VCaP (cell line): Measurements from ENCODE around the gene DCAKD.

Experiments
- H3K27ac ChIP-seq: fragments of 450-650 bp; 2 replicates; pipeline ENCODE4 v1.5.1; 2017
- CTCF ChIP-seq: fragments of 450-650 bp; conservative IDR thresholded peaks from 2 replicates; pipeline ENCODE4 v1.5.1; 2017; ENCODE audit warnings: mild to moderate bottlenecking, moderate library complexity

The DCAKD gene

GRCh38 chr17:44988044-44988942 is 63.1 kb downstream of the DCAKD start:
- H3K27ac ChIP-seq, result no peak overlapping the region
- TF ChIP-seq CTCF, result no peak

- H3K27ac ChIP-seq, result no peak overlapping the region
- no peak for TF ChIP-seq CTCF
Observed at GRCh38 chr17:44983563-44983962, 67.9 kb downstream of the DCAKD start.

- H3K27ac ChIP-seq, result no peak overlapping the region
Observed at GRCh38 chr17:44982113-44982702, 69.2 kb downstream of the DCAKD start.

GRCh38 chr17:44981221-44981968 is 70.0 kb downstream of the DCAKD start:
- H3K27ac ChIP-seq, result no peak overlapping the region

More at GRCh38 chr17:44982113-44982702, 69.2 kb downstream of the DCAKD start:
- no peak for TF ChIP-seq CTCF

GRCh38 chr17:44979426-44979995 is 71.9 kb downstream of the DCAKD start:
- no peak overlapping the region for H3K27ac ChIP-seq
- TF ChIP-seq CTCF, result no peak

More at GRCh38 chr17:44981221-44981968, 70.0 kb downstream of the DCAKD start:
- TF ChIP-seq CTCF, result no peak

- TF ChIP-seq CTCF, result no peak
- H3K27ac ChIP-seq, result no peak overlapping the region
Observed at GRCh38 chr17:44978807-44979206, 72.6 kb downstream of the DCAKD start.
